ENCODE results near the gene MEG3. TPM values are rescaled to one million over a fixed set of nuclear protein-coding genes. Genes with fewer than 3 reads are reported as not detected.

Gene MEG3
- total RNA-seq, 2 experiments from 2014 or later, result not detected

DNA sequence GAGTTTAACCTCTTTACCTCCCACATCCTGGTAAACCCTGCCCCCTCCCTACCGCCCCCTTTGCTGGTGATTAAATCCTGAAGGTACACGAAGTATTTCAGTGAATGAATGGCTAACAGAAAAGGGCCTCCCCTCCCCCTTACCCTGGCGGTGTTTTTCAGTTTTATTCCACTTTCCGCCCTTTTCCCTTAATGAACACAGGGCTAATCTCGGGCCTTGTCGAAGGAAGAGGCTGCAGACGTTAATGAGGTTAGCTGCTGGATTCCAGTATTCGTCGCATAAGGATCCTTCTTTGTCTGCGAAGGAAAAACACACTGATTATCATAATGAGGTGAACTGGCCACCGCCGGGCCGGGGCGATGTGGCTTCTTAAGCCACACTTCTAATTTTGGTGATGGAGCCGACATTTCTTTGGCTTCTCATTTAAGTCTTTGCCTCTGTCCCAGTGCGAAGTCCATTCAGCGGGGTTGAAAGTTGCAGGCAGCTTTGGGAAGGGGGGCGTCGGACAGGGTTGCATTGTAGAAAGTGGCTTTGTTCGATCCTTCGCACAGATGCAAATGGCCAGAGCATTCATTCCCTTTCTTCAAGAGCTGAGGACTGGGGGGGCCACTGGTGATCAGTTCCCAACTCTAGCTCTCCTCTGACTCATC lies 6.5 kb downstream of the MEG3 start:
- no TSS peak for BruUV-seq (replicated peaks)
- H3K9me3 ChIP-seq (ENCODE audit: low read length), result no peaks in the 10 kb centered on the region
- no peaks in the 10 kb centered on the region for H3K79me2 ChIP-seq (ENCODE audit: insufficient read depth, low read depth, low read length)
- CTCF ChIA-PET (ENCODE audit: unreplicated experiment), result no interaction called here
- no peak overlapping the region for H3K27ac ChIP-seq (ENCODE audit: low read depth, low read length, poor library complexity, severe bottlenecking)
- no peaks in the 10 kb centered on the region for H3K9me2 ChIP-seq (ENCODE audit: insufficient read depth, low read length)
- intact Hi-C loops (cut with micrococcal nuclease; ENCODE audit: unreplicated experiment), result no loop called here
- POLR2A ChIA-PET, result no interaction called here
- no peak overlapping the region for H2AFZ ChIP-seq (ENCODE audit: low read length)
- no peak overlapping the region for H3K4me2 ChIP-seq (ENCODE audit: low read length)
- H3K4me3 ChIP-seq (ENCODE audit: low read depth, low read length, poor library complexity, severe bottlenecking), result no peak overlapping the region
- no peaks in the 10 kb centered on the region for H3K36me3 ChIP-seq (ENCODE audit: insufficient read depth, low read length)
- H3K4me1 ChIP-seq (ENCODE audit: insufficient read depth, low read length, poor library complexity, severe bottlenecking), result no peaks in the 10 kb centered on the region
- H4K20me1 ChIP-seq (ENCODE audit: insufficient read depth, low read length), result no peaks in the 10 kb centered on the region
- DNase-seq (ENCODE audit: low spot score), result no peak
- TF ChIP-seq, protein P1, sequence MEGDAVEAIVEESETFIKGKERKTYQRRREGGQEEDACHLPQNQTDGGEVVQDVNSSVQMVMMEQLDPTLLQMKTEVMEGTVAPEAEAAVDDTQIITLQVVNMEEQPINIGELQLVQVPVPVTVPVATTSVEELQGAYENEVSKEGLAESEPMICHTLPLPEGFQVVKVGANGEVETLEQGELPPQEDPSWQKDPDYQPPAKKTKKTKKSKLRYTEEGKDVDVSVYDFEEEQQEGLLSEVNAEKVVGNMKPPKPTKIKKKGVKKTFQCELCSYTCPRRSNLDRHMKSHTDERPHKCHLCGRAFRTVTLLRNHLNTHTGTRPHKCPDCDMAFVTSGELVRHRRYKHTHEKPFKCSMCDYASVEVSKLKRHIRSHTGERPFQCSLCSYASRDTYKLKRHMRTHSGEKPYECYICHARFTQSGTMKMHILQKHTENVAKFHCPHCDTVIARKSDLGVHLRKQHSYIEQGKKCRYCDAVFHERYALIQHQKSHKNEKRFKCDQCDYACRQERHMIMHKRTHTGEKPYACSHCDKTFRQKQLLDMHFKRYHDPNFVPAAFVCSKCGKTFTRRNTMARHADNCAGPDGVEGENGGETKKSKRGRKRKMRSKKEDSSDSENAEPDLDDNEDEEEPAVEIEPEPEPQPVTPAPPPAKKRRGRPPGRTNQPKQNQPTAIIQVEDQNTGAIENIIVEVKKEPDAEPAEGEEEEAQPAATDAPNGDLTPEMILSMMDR (conservative IDR thresholded peaks at IDR 0.05; ENCODE audit: low read length), result no peak
- TF ChIP-seq EZH2phosphoT487 (IDR thresholded peaks at IDR 0.05; ENCODE audit: borderline replicate concordance, low read depth, low read length), result no peak

DNA sequence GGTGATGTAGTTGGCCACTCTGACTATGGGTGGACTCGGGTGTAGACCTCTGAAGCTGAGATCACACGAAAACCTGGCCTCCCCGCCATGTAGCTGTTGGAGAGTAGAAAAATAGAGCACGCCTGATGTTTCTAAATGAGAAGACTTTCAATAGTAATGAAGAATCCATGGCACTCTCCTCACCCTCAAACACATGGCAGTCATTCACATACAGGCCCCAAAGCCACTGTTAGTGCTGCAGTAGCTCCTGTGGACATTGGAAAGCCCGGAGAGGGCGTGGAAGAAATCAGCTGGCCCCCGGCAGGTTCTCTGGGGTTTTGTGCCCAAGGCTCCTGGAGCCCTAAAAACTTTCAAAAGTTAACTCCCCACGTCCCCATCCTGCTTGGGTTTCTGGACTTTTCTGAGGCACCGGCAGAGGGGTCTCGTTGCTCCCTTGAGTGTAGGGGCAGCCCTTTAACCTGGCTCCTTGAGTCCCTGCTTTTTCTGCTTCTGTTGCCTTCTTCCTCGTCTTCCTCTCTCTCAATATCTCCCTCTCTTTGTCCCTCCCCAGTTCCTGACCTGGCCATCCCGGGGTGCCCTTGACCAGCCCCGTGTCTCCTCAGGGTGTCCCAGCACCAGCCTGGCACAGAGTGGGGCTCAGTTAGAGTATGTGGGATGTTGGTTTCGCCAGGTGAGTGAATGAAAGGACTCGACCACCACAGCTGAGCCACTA lies 8.3 kb downstream of the MEG3 start:
- Histone ChIP-seq H3K4me2 (ENCODE audit: low read length) (no peak overlapping the region), H3K4me3 (ENCODE audit: low read depth, low read length, poor library complexity, severe bottlenecking) (no peak overlapping the region), H4K20me1 (ENCODE audit: insufficient read depth, low read length) (no peaks in the 10 kb centered on the region), H3K36me3 (ENCODE audit: insufficient read depth, low read length) (no peaks in the 10 kb centered on the region), H3K4me1 (ENCODE audit: insufficient read depth, low read length, poor library complexity, severe bottlenecking) (no peaks in the 10 kb centered on the region), H3K9me2 (ENCODE audit: insufficient read depth, low read length) (no peaks in the 10 kb centered on the region), H3K9me3 (ENCODE audit: low read length) (no peaks in the 10 kb centered on the region), H2AFZ (ENCODE audit: low read length) (no peak overlapping the region), H3K27ac (ENCODE audit: low read depth, low read length, poor library complexity, severe bottlenecking) (no peak overlapping the region), H3K79me2 (ENCODE audit: insufficient read depth, low read depth, low read length) (no peaks in the 10 kb centered on the region)
- CTCF ChIA-PET (ENCODE audit: unreplicated experiment), result no interaction called here
- no peak for DNase-seq (ENCODE audit: low spot score)
- intact Hi-C loops (cut with micrococcal nuclease; ENCODE audit: unreplicated experiment), result no loop called here
- no peak for TF ChIP-seq EZH2phosphoT487 (IDR thresholded peaks at IDR 0.05; ENCODE audit: borderline replicate concordance, low read depth, low read length)
- TF ChIP-seq, protein P1 (conservative IDR thresholded peaks at IDR 0.05; ENCODE audit: low read length), result no peak
- POLR2A ChIA-PET, result no interaction called here
- no TSS peak for BruUV-seq (replicated peaks)

Data from OCI-LY7 (cell line).